GM12891 (cell line): ENCODE data around the gene SLC8A1.

ENCODE experiments used
- POLR2A ChIP-seq: IDR thresholded peaks from 2 replicates; pipeline ENCODE4 v1.6.1; 2011; ENCODE audit warnings: low read depth, low read length, control low read depth
- POLR2AphosphoS5 ChIP-seq: IDR thresholded peaks from 2 replicates; pipeline ENCODE4 v1.6.1; 2011; ENCODE audit warnings: low read depth, low read length, control low read depth
- POU2F2 ChIP-seq: IDR thresholded peaks from 2 replicates; pipeline ENCODE4 v1.6.1; 2011; ENCODE audit warnings: low read depth, mild to moderate bottlenecking, control low read depth, low read length, moderate library complexity
- SPI1 ChIP-seq: IDR thresholded peaks from 2 replicates; pipeline ENCODE4 v1.6.1; 2011; ENCODE audit warnings: low read depth, low read length, control low read depth
- TAF1 ChIP-seq: IDR thresholded peaks from 2 replicates; pipeline ENCODE4 v1.6.1; 2011; ENCODE audit warnings: low read depth, low read length, control low read depth

DNA sequence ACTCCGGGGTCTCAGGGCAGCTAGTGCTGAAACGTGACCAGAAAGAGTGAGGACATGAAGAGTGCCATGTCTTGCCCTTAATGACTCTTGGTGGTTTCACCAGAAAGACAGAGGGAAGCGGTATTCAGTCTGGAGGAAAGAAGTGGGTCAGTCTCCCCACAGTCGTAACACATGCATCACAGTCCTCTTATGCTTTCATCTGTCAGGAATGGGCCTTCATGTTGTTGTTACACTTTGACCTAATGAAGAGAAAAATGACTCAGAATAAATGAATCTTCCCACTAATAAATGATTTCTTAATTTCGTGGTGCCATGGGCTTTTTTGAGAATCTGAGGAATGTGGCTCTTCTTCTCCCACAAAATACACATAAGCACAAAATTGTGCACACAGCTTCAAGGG is 103.2 kb downstream of the SLC8A1 start:
- TF ChIP-seq POLR2AphosphoS5 (no peak), POLR2A (no peak), SPI1 (no peak), TAF1 (no peak), POU2F2 (no peak)
